ENCODE measurements around the gene USP3. TPM values are rescaled to one million over a fixed set of nuclear protein-coding genes. Genes with fewer than 3 reads are reported as not detected.

Gene USP3
- total and polyA plus RNA-seq, 10 of the 15 experiments (the other 5 are each of a cell fraction or from before 2014, with no cell fraction given): 23.8 to 64.5 (median 50.3) TPM

GRCh38 chr15:63469984-63470383, 34.4 kb upstream of the USP3 start:
- ChIA-PET RAD21 (ENCODE audit: unreplicated experiment) (interaction anchor here (0.9 to 11.9 kb wide), 5 partner anchors 14 to 132 kb away, joined by 3 to 197 read pairs (median 42); partner anchors contain the start of gene USP3), SMC1A (ENCODE audit: uncharacterized antibody, unreplicated experiment) (interaction anchor here (1.0 to 8.6 kb wide), 5 partner anchors 13 to 129 kb away, joined by 4 to 150 read pairs (median 23); partner anchors contain the start of gene FBXL22), POLR2A (interaction anchor here (1.0 kb wide), 1 partner anchor 35 kb away, joined by 3 read pairs; no protein-coding TSS in a partner anchor), CTCF (interaction anchor here (1.7 to 15.5 kb wide), 2 partner anchors 36 to 128 kb away, joined by 6 to 272 read pairs; partner anchors contain the start of gene FBXL22)
- Histone ChIP-seq H4K20me1 (ENCODE audit: control insufficient read depth, insufficient read depth) (no peaks in the 10 kb centered on the region), H3K4me1 (ENCODE audit: control insufficient read depth, insufficient read depth, low read length) (peaks cover 43% of the 10 kb centered on the region), H3K36me3 (ENCODE audit: control insufficient read depth in 2 of 2, insufficient read depth in 2 of 2, low read length in 1 of 2) (no peaks in the 10 kb centered on the region), H2AFZ (ENCODE audit: control insufficient read depth, low read depth, low read length) (no peak overlapping the region), H3K9me3 (replicated peaks; ENCODE audit: control insufficient read depth, insufficient read depth, low read length) (no peaks in the 10 kb centered on the region), H3K9ac (ENCODE audit: control insufficient read depth, insufficient read depth, low read length) (no peak overlapping the region), H3K27me3 (replicated peaks in 1 of 2; ENCODE audit: control insufficient read depth in 2 of 2, insufficient read depth in 2 of 2, low read length in 1 of 2) (no peaks in the 10 kb centered on the region), H3K27ac (ENCODE audit: control insufficient read depth, insufficient read depth) (no peak overlapping the region), H3K79me2 (ENCODE audit: control insufficient read depth, insufficient read depth, low read length) (no peaks in the 10 kb centered on the region), H3K4me2 (ENCODE audit: control insufficient read depth, insufficient read depth) (no peak overlapping the region), H3K4me3 (no peak overlapping the region)
- ATAC-seq: no peak
- in situ Hi-C loops (cut with MboI) (loop anchor here (5.0 kb wide), 2 partner anchors 122 to 597 kb away; no protein-coding TSS in a partner anchor), intact Hi-C loops (cut with micrococcal nuclease; ENCODE audit: unreplicated experiment) (loop anchor here (10.0 kb wide), 2 partner anchors 625 to 685 kb away; partner anchors contain the start of genes CIAO2A, SNX1 and SNX22)
- TF ChIP-seq BACH1 (IDR thresholded peaks at IDR 0.05; ENCODE audit: borderline replicate concordance) (no peak), TAF1 (IDR thresholded peaks at IDR 0.05; ENCODE audit: borderline replicate concordance, low read depth, low read length) (no peak), BCL11A (IDR thresholded peaks at IDR 0.05; ENCODE audit: low read depth, low read length) (no peak), TCF3 (IDR thresholded peaks at IDR 0.05; ENCODE audit: borderline replicate concordance, insufficient read depth, low read depth, low read length) (no peak), MTA2 (IDR thresholded peaks at IDR 0.05; ENCODE audit: low read depth) (no peak), SUZ12 (IDR thresholded peaks at IDR 0.05; ENCODE audit: unreplicated experiment) (no peak), CREM (IDR thresholded peaks at IDR 0.05; ENCODE audit: low read depth) (no peak), RCOR1 (conservative IDR thresholded peaks at IDR 0.05; ENCODE audit: low read depth, low read length) (no peak), ATF3 (IDR thresholded peaks at IDR 0.05; ENCODE audit: borderline replicate concordance, extremely low read depth, low read depth, low read length) (no peak), FOXK2 (IDR thresholded peaks at IDR 0.05) (no peak), FOXM1 (IDR thresholded peaks at IDR 0.05; ENCODE audit: low read depth, low read length) (no peak), ZZZ3 (IDR thresholded peaks at IDR 0.05; ENCODE audit: control insufficient read depth, insufficient read length, low read depth) (no peak), SIN3A (IDR thresholded peaks at IDR 0.05; ENCODE audit: low read depth, low read length) (no peak), JUNB (IDR thresholded peaks at IDR 0.05) (no peak)
- FAIRE-seq: no peak
- BruUV-seq (replicated peaks): no TSS peak
- WGBS (ENCODE audit: insufficient coverage, insufficient replicate concordance, low lambda C conversion rate, missing lambda C conversion rate): 100% methylated on average over 2 of the region's 2 CpGs
- no peak for DNase-seq (ENCODE audit: low read depth, low spot score)
